Heart left ventricle (tissue), 13 donors: ENCODE results near the gene FGF6.

ENCODE experiments used
- CTCF ChIP-seq, 12 donors: fragments of 200-600 bp; sonication (generic) in 4 of 12; IDR thresholded peaks; one replicate each; pipeline versions ENCODE4 v1.5.0 to v1.8.0; 2018 to 2022; ENCODE audit warnings: antibody characterized with exemption in 12 of 12, mild to moderate bottlenecking in 5 of 12
- POLR2A ChIP-seq, 2 donors: fragments of 450-650 bp; IDR thresholded peaks; one replicate each; pipeline ENCODE4 v1.6.1; 2017; ENCODE audit warnings: antibody characterized with exemption in 2 of 2, mild to moderate bottlenecking in 2 of 2, moderate library complexity in 2 of 2
- donor health status: ischemic (EF 13 %, LVEDD 7.1; RV severe dilation, severe dysfunction).
- donor health status: DM: no; HTN: yes; CAD: no.
- donor health status: DM: no; HTN: no; CAD: no.
- donor health status: ischemic (EF 25% LVEDD 6.9; RV normal size, moderate dysfunction).
- donor health status: ischemic (EF 25% LVEDD 5.7; RV mildly dilated, moderate dysfunction).
- donor health status: ischemic (EF 35%, LVEDD 5.7; RV mildly dilated, moderate dysfunction).
- donor health status: nonischemic (EF 11% LVEDD 7.7; RV severe dilation, severe dysfunction).
- donor health status: DM: yes; HTN: yes; CAD: no.
- donor health status: PGD.
- donor health status: ischemic (EF 29% LVEDD 5.4; RV normal size, mild dysfunction).
- donor health status: nonischemic (EF 23%, LVEDD 6.1; RV moderate dilation, normal function).

GRCh38 chr12:4412465-4412864, 33.1 kb downstream of the FGF6 start:
- TF ChIP-seq POLR2A (IDR thresholded peaks at IDR 0.05) (no peak), CTCF (IDR thresholded peaks at IDR 0.05) (no peak)
